Measurements from ENCODE around the gene JAK1. TPM values are rescaled to one million over a fixed set of nuclear protein-coding genes. Genes with fewer than 3 reads are reported as not detected.
A peak's percentile ranks its signal among the peaks of the same experiment; 100 is the strongest.

Gene JAK1
- total RNA-seq, 4 donors from 2014 or later, result 121 to 241 (median 165) TPM

DNA sequence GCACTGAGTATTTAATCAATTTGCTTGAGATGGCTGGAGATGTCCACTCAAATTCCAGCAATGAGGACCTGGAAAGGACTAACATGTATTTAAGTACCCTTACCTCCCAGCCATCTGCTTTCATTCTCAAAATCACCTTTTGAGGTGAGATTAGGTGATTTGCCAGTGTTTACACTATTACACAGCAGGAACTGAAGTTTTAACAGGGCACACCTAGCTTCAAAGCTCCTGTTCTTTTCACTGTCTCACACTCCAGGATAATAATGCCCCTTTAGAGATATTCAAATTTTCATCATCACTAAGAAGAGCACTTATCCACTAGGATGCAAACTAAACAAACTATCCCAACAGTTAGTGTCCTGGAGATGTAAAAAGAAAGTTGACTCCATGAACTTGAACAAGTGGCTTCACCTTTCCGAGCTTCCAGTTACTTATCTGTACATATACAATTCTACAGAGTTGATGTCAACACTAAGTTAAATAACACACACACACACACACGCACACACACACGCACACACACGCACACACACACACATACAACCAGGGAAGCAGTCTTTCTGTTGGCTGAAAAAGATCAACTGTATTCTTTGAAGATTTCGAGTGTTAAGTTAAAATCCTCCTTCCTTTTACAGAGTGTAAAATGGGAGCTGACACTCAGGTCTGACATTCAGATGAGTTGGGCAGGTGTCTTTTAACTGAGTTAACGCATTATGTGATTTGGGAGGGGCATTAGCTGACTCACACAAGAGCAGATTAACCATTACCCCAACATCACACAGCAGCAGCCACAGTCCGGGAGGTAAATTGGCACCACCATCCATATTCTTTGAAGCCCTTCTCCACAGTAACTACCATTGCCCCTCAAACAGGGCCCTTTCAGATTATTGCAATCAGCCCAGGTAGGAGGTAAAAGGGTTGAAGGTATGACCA lies 15.5 kb upstream of the JAK1 start:
- H3K4me1 ChIP-seq, result peaks cover under 1 to 2% of the 10 kb centered on the region in 2 donors
- in situ Hi-C loops (cut with MboI; ENCODE audit: low sequenced_read_pairs in 4 of 4) (no loop called here), intact Hi-C loops (cut with DNase I; ENCODE audit: low total_unique reads) (no loop called here)
- no peak for DNase-seq
- H3K27me3 ChIP-seq, result no peaks in the 10 kb centered on the region
- no peak for ATAC-seq
- no peak overlapping the region for H3K4me3 ChIP-seq
- H3K27ac ChIP-seq, result no peak overlapping the region
- no peaks in the 10 kb centered on the region for H3K9me3 ChIP-seq
- TF ChIP-seq POLR2A (IDR thresholded peaks at IDR 0.05), result no peak
- TF ChIP-seq, protein P1, sequence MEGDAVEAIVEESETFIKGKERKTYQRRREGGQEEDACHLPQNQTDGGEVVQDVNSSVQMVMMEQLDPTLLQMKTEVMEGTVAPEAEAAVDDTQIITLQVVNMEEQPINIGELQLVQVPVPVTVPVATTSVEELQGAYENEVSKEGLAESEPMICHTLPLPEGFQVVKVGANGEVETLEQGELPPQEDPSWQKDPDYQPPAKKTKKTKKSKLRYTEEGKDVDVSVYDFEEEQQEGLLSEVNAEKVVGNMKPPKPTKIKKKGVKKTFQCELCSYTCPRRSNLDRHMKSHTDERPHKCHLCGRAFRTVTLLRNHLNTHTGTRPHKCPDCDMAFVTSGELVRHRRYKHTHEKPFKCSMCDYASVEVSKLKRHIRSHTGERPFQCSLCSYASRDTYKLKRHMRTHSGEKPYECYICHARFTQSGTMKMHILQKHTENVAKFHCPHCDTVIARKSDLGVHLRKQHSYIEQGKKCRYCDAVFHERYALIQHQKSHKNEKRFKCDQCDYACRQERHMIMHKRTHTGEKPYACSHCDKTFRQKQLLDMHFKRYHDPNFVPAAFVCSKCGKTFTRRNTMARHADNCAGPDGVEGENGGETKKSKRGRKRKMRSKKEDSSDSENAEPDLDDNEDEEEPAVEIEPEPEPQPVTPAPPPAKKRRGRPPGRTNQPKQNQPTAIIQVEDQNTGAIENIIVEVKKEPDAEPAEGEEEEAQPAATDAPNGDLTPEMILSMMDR (IDR thresholded peaks at IDR 0.05 in 4 of 5, conservative IDR thresholded peaks at IDR 0.05 in 1 of 5), result no peak
- H3K36me3 ChIP-seq, result peaks cover 0 to 12% of the 10 kb centered on the region in 2 donors

DNA sequence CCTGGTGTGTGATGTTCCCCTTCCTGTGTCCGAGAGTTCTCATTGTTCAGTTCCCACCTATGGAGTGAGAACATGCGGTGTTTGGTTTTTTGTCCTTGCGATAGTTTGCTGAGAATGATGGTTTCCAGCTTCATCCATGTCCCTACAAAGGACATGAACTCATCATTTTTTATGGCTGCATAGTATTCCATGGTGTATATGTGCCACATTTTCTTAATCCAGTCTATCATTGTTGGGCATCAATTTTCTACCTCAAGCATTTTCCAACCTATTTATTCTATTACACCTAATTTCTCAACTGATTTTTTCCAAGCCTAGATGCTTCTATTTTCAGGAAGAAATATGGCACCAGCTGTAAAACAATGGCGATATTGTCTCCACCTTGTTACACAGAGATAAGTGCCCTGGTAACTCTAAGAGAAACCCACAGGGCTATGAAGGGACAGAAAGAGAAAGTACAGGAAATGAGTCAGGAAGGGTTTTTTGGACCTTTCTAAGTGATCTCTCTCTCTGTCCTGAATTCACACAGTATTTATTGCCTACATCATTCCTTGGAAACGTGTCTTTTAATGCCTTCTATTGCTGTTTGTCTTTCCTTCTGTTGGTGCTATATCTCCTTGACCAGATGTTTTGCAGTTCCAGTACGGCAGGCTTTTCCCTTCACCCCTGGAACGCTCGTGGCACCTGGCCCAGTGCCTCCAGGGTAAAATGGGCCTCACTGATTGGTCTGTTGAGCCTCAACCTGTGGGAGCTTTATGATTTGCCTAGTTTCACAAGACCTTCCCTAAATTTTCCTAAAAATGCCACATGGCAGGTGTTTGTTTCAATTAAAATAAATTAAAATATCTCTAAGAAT lies 14.6 kb upstream of the JAK1 start:
- Histone ChIP-seq H3K36me3 (peaks cover 0 to 12% of the 10 kb centered on the region in 2 donors), H3K4me3 (no peak overlapping the region), H3K27me3 (no peaks in the 10 kb centered on the region), H3K4me1 (peaks cover 0 to 5% of the 10 kb centered on the region in 2 donors), H3K27ac (no peak overlapping the region), H3K9me3 (no peaks in the 10 kb centered on the region)
- DNase-seq (no peak), ATAC-seq (no peak)
- in situ Hi-C loops (cut with MboI; ENCODE audit: low sequenced_read_pairs in 4 of 4), result no loop called here
- TF ChIP-seq, protein P1 (IDR thresholded peaks at IDR 0.05 in 4 of 5, conservative IDR thresholded peaks at IDR 0.05 in 1 of 5), result no peak
- no peak for TF ChIP-seq POLR2A (IDR thresholded peaks at IDR 0.05)
- intact Hi-C loops (cut with DNase I; ENCODE audit: low total_unique reads), result no loop called here

DNA sequence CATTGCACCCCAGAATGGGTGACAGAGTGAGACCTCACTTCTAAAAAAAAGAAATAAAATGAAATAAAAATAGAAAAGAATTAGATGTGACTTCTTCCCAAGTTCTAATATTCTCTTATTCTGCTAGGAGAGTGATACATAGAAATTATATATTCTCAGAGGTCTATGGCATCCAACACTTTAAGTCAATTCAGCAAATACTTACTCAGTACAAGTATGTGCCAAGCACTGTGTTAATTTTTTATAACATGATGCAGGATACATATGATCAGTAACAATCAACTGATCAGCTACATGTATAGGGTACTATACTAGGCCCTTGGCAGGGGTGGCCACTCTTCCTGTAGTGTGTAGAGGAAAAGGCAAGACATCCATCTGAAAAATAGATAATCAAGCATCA lies 13.0 kb upstream of the JAK1 start:
- Histone ChIP-seq H3K4me3 (no peak overlapping the region), H3K27ac (no peak overlapping the region), H3K36me3 (peaks cover 0 to 12% of the 10 kb centered on the region in 2 donors), H3K27me3 (no peaks in the 10 kb centered on the region), H3K9me3 (no peaks in the 10 kb centered on the region), H3K4me1 (peaks cover 0 to 5% of the 10 kb centered on the region in 2 donors)
- ATAC-seq (no peak), DNase-seq (no peak)
- intact Hi-C loops (cut with DNase I; ENCODE audit: low total_unique reads), result no loop called here
- TF ChIP-seq, protein P1 (IDR thresholded peaks at IDR 0.05 in 4 of 5, conservative IDR thresholded peaks at IDR 0.05 in 1 of 5), result no peak
- TF ChIP-seq POLR2A (IDR thresholded peaks at IDR 0.05), result no peak
- in situ Hi-C loops (cut with MboI; ENCODE audit: low sequenced_read_pairs in 4 of 4), result loop anchor here in 1 of 4 donors (10.0 kb wide), 1 partner anchor 95 kb away; no protein-coding TSS in a partner anchor

DNA sequence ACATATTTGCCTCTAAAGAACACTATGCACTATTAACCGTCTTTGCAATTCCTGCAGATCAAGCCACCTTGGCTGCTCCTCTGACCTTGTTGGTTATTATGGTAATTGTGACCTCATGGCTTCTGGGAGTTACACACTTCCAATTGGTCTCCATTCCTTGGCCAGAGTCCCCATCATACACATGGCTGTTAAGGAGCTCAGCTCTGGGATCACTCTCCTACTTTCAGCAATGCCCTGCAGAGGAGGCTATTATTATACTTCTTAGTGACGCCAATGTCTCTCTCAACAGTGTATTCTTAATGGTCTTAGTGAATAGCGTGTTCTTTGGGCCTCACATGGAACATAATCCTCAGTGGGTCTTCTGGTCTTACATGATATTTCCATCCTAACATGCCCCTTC lies 10.0 kb upstream of the JAK1 start:
- no peak overlapping the region for H3K4me3 ChIP-seq
- peak overlapping the region in 2 of 4 donors; percentile 31 to 56 for H3K27ac ChIP-seq
- DNase-seq (no peak), ATAC-seq (peak; percentile 50 to 67)
- H3K36me3 ChIP-seq, result peaks cover 0 to 12% of the 10 kb centered on the region in 2 donors
- H3K9me3 ChIP-seq, result no peaks in the 10 kb centered on the region
- peaks cover 0 to 5% of the 10 kb centered on the region in 2 donors for H3K4me1 ChIP-seq
- H3K27me3 ChIP-seq, result no peaks in the 10 kb centered on the region
- intact Hi-C loops (cut with DNase I; ENCODE audit: low total_unique reads) (no loop called here), in situ Hi-C loops (cut with MboI; ENCODE audit: low sequenced_read_pairs in 4 of 4) (loop anchor here in 1 of 4 donors (10.0 kb wide), 1 partner anchor 98 kb away; no protein-coding TSS in a partner anchor)
- TF ChIP-seq POLR2A (IDR thresholded peaks at IDR 0.05), result no peak
- TF ChIP-seq, protein P1 (IDR thresholded peaks at IDR 0.05 in 4 of 5, conservative IDR thresholded peaks at IDR 0.05 in 1 of 5), result no peak

Data from gastrocnemius medialis (tissue), 4 donors.